GM18909 (cell line): ENCODE data around the gene FGF8.
"Not testable (repeated sequence)": the region's sequence is repeated elsewhere in the genome, so short reads cannot be mapped to it uniquely, and the experiment has no call there.

Experiments
- ATAC-seq: cut with Tn5 transposase; IDR thresholded peaks from one replicate; pipeline ENCODE4 v1.9.1; 2021; ENCODE audit warnings: mild to moderate bottlenecking; ENCODE audit not compliant: unreplicated experiment, poor library complexity

Gene FGF8

GRCh38 chr10:101775273-101776160 is at the start of gene FGF8:
Gene FGF8, minus strand, starts transcription at chr10:101776114. Its CDS starts 214 bp downstream, at chr10:101775900.
- ATAC-seq, result no peak

- no peak for ATAC-seq
Measured at GRCh38 chr10:101824736-101825135, 48.8 kb upstream of the FGF8 start.

- peak; percentile 21 for ATAC-seq
Measured at GRCh38 chr10:101818872-101819633, 43.1 kb upstream of the FGF8 start.

- peak; percentile 91 for ATAC-seq
Measured at GRCh38 chr10:101818119-101818871, 42.4 kb upstream of the FGF8 start, which contains the start of gene OGA. Gene OGA, minus strand, starts transcription at chr10:101818444. Its CDS starts 422 bp downstream, at chr10:101818022.

GRCh38 chr10:101817337-101818118 is 41.6 kb upstream of the FGF8 start:
- ATAC-seq, result peak; percentile 0

GRCh38 chr10:101816913-101817336 is 41.0 kb upstream of the FGF8 start:
- no peak for ATAC-seq

GRCh38 chr10:101816376-101816775 is 40.5 kb upstream of the FGF8 start:
- no peak for ATAC-seq

- no peak for ATAC-seq
Measured at GRCh38 chr10:101814466-101815071, 38.7 kb upstream of the FGF8 start.

GRCh38 chr10:101812606-101813005 is 36.7 kb upstream of the FGF8 start:
- ATAC-seq, result no peak

GRCh38 chr10:101807158-101807557 is 31.2 kb upstream of the FGF8 start:
- no peak for ATAC-seq

- no peak for ATAC-seq
Measured at GRCh38 chr10:101803511-101803910, 27.6 kb upstream of the FGF8 start.

- ATAC-seq, result no peak
Measured at GRCh38 chr10:101797403-101798059, 21.6 kb upstream of the FGF8 start.

- no peak for ATAC-seq
Measured at GRCh38 chr10:101793526-101793925, 17.6 kb upstream of the FGF8 start.

- no peak for ATAC-seq
Measured at GRCh38 chr10:101789686-101790085, 13.8 kb upstream of the FGF8 start.

GRCh38 chr10:101789231-101789630 is 13.3 kb upstream of the FGF8 start:
- not testable (repeated sequence) for ATAC-seq

GRCh38 chr10:101785801-101786200 is 9.9 kb upstream of the FGF8 start:
- no peak for ATAC-seq

GRCh38 chr10:101784558-101784957 is 8.6 kb upstream of the FGF8 start:
- no peak for ATAC-seq

- ATAC-seq, result no peak
Measured at GRCh38 chr10:101783736-101784118, 7.8 kb upstream of the FGF8 start.
